Loucy (cell line): Measurements from ENCODE around the gene PFDN5.

ENCODE experiments used
- H2AFZ ChIP-seq: fragments of 200-600 bp; sonication (generic); 2 replicates; pipeline ENCODE4 v1.6.0; 2016; ENCODE audit warnings: antibody characterized with exemption, mild to moderate bottlenecking, low read length, moderate library complexity
- H3F3A ChIP-seq: fragments of 200-600 bp; 2 replicates; pipeline ENCODE4 v1.6.0; 2016; ENCODE audit warnings: antibody characterized with exemption, low read depth, mild to moderate bottlenecking
- H3K27me3 ChIP-seq: fragments of 200-600 bp; sonication (generic); 2 replicates; pipeline ENCODE4 v1.6.1; 2014; ENCODE audit warnings: low read length, mild to moderate bottlenecking; ENCODE audit not compliant: insufficient read depth, poor library complexity, severe bottlenecking
- H3K36me3 ChIP-seq: fragments of 200-600 bp; sonication (generic); 2 replicates; pipeline ENCODE4 v1.6.1; 2016; ENCODE audit warnings: low read length; ENCODE audit not compliant: insufficient read depth
- H3K4me1 ChIP-seq: fragments of 200-600 bp; sonication (generic); 2 replicates; pipeline ENCODE4 v1.5.1; 2014; ENCODE audit warnings: low read length, mild to moderate bottlenecking; ENCODE audit not compliant: insufficient read depth, poor library complexity, severe bottlenecking
- H3K4me2 ChIP-seq: fragments of 200-600 bp; sonication (generic); 2 replicates; pipeline ENCODE4 v1.6.0; 2014; ENCODE audit warnings: antibody characterized with exemption, low read length, low read depth, mild to moderate bottlenecking; ENCODE audit not compliant: poor library complexity, severe bottlenecking
- H3K4me3 ChIP-seq: fragments of 200-600 bp; sonication (generic); 2 replicates; pipeline ENCODE4 v1.5.1; 2014; ENCODE audit warnings: low read length, mild to moderate bottlenecking, mixed read lengths; ENCODE audit not compliant: poor library complexity, severe bottlenecking
- H3K79me2 ChIP-seq: fragments of 200-600 bp; sonication (generic); 2 replicates; pipeline ENCODE4 v1.6.1; 2014; ENCODE audit warnings: low read length; ENCODE audit not compliant: insufficient read depth
- H3K9ac ChIP-seq: fragments of 200-600 bp; sonication (generic); 2 replicates; pipeline ENCODE4 v1.6.0; 2014; ENCODE audit warnings: mild to moderate bottlenecking, low read depth, low read length, moderate library complexity; ENCODE audit not compliant: poor library complexity, severe bottlenecking
- H3K9me2 ChIP-seq: fragments of 200-600 bp; sonication (generic); replicated peaks from 2 replicates; pipeline ENCODE4 v1.6.1; 2016; ENCODE audit warnings: low read depth, low read length, mixed read lengths
- H3K9me3 ChIP-seq: fragments of 200-600 bp; sonication (generic); 2 replicates; pipeline ENCODE4 v1.6.1; 2014; ENCODE audit warnings: mild to moderate bottlenecking, antibody characterized with exemption, low read length, low read depth; ENCODE audit not compliant: insufficient read depth
- H4K20me1 ChIP-seq: fragments of 200-600 bp; sonication (generic); 2 replicates; pipeline ENCODE4 v1.6.0; 2014; ENCODE audit warnings: antibody characterized with exemption, low read length, mild to moderate bottlenecking; ENCODE audit not compliant: insufficient read depth, poor library complexity, severe bottlenecking
- EZH2phosphoT487 ChIP-seq: fragments of 200-600 bp; IDR thresholded peaks from 2 replicates; pipeline ENCODE4 v1.6.1; 2018; ENCODE audit warnings: antibody characterized with exemption, mild to moderate bottlenecking, moderate library complexity, borderline replicate concordance
- TF ChIP-seq, protein P1 (sequence below): fragments of 200-600 bp; sonication (generic); conservative IDR thresholded peaks from 2 replicates; pipeline ENCODE4 v1.5.1; 2014; ENCODE audit warnings: mild to moderate bottlenecking, antibody characterized with exemption, low read length

Gene PFDN5

DNA sequence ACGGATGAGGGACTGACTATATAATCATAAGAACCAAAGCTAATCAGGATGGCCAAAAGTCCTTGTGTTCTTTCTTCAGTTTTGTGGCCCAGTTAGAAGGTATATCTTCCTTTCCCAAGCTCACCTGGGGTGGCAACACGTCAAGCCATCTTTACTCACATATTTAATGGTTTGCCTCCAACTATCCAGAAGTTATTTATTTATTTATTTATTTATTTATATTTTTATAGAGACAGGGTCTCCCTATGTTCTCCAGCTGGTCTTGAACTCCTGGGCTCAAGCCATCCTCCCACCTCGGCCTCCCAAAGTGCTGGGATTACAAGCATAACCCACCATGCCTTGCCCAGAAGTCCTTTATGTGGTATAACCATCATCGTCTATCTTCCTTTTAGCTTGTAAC, 52.6 kb downstream of the PFDN5 start:
- TF ChIP-seq, protein P1, sequence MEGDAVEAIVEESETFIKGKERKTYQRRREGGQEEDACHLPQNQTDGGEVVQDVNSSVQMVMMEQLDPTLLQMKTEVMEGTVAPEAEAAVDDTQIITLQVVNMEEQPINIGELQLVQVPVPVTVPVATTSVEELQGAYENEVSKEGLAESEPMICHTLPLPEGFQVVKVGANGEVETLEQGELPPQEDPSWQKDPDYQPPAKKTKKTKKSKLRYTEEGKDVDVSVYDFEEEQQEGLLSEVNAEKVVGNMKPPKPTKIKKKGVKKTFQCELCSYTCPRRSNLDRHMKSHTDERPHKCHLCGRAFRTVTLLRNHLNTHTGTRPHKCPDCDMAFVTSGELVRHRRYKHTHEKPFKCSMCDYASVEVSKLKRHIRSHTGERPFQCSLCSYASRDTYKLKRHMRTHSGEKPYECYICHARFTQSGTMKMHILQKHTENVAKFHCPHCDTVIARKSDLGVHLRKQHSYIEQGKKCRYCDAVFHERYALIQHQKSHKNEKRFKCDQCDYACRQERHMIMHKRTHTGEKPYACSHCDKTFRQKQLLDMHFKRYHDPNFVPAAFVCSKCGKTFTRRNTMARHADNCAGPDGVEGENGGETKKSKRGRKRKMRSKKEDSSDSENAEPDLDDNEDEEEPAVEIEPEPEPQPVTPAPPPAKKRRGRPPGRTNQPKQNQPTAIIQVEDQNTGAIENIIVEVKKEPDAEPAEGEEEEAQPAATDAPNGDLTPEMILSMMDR: no peak
- TF ChIP-seq EZH2phosphoT487: no peak

More for the DNA sequence above, 52.6 kb downstream of the PFDN5 start:
- Histone ChIP-seq H3K4me3 (no peak overlapping the region), H3K79me2 (no peaks in the 10 kb centered on the region), H3F3A (no peaks in the 10 kb centered on the region), H3K9ac (no peak overlapping the region), H4K20me1 (no peaks in the 10 kb centered on the region), H3K27me3 (no peaks in the 10 kb centered on the region), H3K36me3 (no peaks in the 10 kb centered on the region), H3K4me1 (peaks cover 13% of the 10 kb centered on the region), H2AFZ (no peak overlapping the region), H3K9me3 (no peaks in the 10 kb centered on the region), H3K9me2 (no peaks in the 10 kb centered on the region), H3K4me2 (no peak overlapping the region)
